G401.6 (cell line): ENCODE measurements around the gene MFSD12.
"Not testable (repeated sequence)": the region's sequence is repeated elsewhere in the genome, so short reads cannot be mapped to it uniquely, and the experiment has no call there.

Experiments used
- FAIRE-seq: peaks from 2 replicates; lab custom pipeline; 2012; peaks lifted over from hg19 to GRCh38; lab: Jason Lieb, UNC

The MFSD12 gene

DNA sequence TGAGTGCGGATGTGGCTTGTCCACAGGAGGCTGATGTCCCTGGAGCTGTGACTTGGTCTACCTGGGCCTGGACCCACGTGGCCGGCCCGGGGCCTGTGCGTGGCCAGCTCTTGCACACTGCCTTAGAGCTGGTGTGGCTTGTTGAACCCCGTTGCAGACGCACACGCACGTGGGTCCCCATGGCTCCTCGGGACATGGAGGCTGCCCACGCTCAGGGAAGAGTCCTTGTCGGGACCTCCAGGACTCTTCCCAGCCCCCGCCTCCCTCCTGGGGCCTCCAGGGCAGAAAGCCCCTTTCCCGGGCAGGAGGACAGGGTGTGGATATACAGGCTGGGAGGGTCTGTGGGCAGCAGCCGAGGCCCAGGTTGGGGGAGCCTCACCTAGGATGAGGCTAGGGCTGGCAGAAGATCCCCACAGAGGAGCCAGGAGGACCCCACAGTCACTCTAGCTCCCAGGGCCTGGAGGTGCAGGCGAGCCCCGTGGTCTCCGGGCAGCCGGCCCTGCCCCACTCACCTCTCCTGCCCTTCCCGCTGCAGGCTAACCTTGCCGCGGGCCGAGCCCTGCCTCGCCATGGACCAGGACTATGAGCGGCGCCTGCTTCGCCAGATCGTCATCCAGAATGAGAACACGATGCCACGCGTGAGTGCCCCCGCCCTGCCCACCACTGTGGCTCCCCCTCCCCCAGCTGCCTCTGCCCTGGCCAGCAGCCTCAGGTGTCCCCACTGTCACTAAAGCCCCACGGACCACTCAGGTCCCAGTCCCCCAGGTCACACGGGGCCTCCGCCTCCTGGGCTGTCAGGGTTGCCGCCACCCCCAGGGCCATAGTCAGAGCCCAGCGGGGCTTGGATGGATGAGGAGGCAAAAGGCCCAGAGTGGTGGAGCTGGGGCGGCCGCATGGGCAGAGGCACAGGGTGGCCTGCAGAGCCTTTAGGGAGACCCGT is 34.7 kb downstream of the MFSD12 start:
- no peak for FAIRE-seq

DNA sequence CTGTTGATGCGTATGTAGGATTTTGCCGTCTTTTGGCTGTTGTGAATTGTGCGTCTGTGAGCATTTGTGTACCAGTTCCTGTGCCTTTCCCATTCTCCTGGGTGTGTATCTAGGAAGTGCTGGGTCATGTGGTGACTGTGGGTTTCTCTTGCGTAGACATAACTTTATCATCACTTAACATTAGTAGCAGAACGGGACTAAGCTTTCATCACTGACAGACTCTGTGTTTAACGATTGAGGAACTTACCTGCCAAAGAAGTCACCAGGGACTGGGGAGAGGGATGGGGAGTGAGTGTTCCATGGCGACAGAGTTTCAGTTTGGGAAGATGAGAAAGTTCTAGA is 36.3 kb downstream of the MFSD12 start:
- no peak for FAIRE-seq

DNA sequence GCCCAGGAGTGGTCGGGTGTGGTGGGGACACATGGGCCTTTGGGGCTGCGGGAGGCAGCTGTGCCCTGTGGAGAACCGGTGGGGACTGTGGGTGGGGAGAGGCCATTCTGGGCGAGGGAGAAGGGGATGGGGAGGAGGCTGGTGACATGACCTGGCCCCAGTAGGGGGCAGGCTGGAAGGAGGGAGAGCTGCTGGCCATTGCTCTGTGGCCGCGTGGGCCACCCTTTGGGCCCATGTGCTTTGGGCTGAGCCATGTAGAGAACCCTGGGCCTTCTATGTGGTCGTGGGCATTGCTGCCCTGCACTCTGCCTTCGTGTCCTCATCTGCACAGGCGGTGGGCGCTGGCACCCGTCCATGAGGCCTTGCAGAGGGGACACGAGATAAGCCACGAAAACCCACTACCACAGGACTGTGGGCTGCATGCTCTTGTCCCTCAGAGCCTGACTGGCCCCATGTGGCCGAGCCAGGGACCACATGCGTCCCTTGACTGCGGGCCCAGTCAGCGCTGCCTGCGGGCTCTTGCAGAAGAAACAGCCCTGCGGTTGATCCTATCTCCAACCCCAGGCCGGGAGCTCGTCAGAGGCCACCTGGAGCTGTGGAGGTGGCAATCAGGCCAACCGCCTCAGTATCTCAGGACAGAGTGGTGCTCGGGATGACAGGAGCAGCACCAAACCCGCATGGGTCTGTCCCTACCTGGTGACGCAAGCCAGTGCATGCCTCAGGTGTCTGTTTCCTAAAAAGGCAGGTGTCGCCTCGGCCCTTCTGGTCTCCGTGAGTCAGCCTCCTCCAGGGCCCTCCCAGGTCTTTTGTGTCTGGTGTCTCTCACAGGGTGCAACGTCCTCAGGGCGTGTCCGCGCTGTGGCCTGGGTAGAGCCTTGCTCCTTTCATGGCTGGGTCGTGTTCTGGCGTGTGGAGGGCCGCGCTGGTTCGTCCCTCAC is 37.0 kb downstream of the MFSD12 start:
- FAIRE-seq: no peak

DNA sequence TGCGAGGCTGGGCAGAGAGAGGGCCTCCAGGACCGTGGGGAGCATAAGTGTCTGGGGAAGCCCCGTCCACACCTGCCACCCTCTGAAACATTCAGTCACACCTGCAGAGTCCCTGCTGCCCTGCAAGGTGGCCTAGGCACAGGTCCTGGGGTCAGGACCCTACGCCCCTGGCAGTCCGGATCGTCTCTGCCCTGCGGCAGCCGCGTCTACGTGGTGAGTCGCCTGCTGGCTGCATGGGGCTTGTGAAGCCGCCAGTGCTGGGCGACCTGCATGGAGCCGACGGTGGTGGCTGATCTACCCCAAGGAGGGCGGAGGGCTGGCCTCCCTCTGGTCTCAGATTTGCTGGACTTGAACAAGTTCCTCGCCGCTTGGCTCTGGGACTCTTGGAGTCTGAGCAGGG is 38.3 kb downstream of the MFSD12 start:
- FAIRE-seq: no peak

DNA sequence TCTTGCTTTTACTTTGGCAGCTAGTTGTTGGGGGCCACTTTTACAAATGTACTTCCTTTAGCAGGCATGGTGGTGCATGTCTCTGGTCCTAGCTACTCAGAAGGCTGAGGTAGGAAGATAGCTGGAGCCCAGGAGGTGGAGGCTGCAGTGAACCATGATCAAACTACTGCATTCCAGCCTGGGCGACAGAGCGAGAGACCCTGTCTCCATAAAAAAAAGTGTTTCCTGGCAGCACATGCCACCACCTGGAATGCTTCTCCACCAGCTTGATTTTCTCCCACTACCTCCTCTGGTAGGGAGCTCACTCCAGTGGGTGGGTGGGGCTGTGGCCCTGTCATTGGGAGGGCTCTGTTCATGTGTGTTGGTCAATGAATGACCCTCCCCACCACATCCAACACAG is 38.7 kb downstream of the MFSD12 start:
- FAIRE-seq: no peak

DNA sequence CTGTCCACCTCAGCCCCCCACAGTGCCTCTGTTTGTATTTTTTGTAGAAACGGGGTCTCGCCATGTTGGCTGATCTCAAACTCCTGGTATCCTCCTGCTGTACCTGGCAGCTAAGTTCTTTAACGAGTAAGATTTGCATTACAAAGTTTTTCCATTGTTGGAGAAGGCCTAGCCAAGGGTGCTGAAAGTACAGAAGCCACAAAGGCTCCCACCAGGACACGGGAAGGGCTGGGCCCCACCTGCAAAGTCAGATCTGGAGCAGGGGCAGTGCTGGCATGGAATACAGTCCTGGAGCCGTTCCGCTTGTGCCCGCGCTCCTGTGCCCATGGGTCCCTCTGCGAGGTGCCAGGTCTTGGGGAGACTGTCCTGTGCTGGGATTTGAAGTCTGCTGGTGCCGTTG is 39.1 kb downstream of the MFSD12 start:
- FAIRE-seq: no peak

DNA sequence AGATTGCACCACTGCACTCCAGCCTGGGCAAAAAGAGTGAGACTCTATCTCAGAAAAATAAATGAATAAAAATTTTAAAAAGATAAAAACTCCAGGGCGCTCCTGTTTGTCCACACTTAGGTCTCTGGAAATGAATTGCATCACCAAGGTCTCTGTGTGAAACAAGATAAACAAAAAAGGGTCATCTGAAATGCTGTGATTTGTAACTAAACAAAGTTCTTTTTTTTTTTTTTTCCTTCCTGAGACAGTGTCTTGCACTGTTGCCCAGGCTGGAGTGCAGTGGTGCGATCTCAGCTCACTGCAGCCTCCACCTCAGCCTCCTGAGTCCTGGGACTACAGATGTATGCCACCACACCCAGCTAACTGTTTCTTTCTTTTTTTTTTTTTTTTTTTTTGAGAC is 39.7 kb downstream of the MFSD12 start:
- FAIRE-seq: no peak

DNA sequence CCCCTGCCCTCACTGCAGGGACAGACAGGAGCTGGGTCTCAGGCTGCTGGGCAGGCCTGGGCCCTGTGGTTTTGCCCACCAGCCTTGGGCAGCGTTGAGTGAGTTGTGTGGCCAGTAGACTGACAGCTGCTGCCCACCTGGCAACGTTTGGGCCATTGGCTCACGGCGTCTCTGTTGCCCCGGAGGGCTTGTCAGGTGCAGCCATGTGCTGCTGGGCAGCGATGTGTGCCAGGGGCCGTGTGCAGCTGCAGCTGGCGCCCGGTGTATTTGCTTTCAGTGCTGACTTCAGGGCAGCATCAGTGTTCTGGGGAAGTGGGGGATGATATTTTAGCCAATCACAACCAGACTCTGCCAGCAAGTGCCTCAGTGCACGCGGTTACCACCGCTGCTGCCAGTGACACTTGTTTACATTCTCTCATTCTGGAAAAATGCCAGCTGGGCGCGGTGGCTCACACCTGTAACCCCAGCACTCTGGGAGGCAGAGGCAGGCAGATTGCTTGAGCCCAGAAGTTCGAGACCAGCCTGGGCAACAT is 40.6 kb downstream of the MFSD12 start:
- no peak for FAIRE-seq

DNA sequence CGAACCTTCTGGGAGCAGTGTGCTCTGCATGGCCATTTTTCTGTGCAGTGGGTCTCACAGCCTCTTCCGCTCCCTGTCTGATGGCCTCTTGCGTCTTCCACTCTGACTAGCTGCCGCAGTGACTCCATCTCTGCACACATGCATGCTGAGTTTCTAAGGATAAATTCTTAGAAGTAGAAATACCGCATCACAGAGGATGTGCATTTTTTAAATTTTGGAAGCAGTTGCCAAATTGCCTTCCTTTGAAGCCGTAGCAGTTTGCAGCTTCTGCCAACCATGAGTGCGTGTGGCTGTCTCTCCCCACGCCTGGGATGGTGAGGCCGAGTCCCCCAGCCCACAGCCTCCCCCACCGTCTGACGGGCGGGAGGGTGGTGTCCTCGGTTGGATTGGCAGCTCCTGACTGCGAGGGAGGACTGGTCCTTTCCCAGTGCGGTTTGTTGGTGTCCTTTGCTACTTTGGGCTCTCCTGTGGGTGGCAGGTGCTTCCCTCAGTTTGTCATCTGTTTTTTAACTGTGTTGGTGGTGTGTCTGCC is 41.4 kb downstream of the MFSD12 start:
- FAIRE-seq: no peak

DNA sequence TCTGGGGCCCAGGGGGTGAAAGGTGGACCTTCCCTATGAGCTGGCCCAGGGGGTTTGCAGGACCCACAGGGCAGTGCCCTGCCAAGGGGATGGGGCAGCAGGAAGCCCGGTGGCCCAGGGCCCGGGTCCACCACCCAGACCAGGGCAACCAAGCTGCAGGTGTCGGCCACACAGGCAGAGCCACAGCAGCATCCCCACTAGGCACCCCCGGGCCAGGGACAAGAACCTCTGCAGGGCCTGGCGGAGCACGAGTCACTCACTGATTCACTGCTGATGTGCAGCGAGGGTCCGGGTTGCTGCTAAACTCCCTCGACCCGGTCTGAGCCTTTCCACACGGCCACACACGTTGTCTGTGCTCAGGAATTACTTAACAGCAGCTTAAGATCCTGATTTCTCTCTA is 42.5 kb downstream of the MFSD12 start:
- FAIRE-seq: no peak

DNA sequence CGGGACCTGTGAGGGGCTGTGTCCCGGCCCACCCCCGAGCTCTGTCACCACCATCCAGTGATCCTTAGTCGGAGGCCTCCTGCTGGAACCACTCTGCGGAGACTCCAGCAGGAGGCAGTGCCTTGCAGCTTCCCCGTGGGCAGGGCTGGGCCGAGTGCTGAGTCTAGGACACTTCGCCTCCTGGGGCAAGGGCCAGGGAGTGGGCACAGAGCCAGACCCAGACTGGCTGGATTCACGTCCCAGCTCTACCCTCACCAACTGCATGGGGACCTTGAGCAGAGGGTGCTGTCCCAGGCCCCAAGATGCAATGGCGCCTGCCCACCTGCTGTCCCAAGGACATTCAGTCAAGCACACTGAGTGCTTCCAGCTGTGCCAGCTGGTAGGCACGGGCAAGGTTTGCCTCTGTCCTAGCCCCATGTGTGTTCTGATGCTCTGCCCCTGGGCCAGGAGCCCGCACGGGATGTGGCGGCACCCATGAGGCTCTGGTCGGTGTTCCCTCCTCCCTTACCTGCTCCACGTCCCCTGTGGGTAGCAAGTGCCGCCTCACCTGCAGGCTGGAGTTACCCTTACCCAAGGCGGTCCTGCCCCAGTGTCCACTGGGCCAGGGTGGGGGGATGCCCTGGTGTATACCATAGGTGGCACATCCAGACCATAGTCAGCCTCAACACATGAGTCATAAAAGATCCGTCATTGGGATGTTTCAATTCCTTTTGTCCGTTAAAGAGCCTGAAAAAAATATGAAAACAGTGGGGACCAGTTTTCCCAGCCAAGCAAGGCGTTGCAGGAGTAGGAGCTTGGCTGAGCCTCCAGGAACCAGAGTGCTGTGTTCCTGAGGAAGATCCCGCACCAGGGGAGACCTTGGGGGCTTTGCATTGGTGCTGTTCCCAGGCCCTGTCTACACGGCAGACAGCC is 43.9 kb downstream of the MFSD12 start:
- FAIRE-seq: no peak

DNA sequence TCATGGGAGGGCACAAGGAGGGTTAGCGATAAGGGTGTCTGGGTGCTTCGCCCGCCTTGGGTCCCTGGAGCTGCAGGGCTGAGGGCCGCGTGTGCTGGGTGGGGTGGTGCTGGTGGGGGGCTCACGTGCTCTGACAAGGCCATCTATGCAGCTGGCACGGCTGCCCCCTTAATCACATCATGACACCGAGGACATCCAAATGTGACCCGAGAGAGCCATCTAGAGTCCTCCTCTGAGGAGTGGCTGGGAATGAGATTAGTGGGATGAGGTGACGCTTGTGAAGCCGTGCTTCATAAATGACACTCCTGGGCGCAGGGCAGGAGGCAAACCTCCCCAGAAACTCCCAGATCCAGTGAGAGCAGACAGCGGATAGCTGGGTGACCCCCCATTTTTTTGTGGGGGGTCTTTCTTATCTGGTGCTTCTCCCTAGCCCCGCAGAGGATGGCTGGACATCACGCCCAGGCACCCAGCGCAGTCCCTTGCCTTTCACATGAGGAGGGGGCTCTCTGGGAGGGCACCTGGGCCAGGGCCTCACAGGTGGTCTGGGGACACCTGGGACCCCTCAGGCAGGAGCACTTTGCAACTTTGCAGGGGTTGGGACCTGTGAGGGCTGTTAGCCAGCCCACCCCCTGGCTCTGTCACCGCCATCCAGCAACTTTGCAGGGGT is 44.7 kb downstream of the MFSD12 start:
- no peak for FAIRE-seq

DNA sequence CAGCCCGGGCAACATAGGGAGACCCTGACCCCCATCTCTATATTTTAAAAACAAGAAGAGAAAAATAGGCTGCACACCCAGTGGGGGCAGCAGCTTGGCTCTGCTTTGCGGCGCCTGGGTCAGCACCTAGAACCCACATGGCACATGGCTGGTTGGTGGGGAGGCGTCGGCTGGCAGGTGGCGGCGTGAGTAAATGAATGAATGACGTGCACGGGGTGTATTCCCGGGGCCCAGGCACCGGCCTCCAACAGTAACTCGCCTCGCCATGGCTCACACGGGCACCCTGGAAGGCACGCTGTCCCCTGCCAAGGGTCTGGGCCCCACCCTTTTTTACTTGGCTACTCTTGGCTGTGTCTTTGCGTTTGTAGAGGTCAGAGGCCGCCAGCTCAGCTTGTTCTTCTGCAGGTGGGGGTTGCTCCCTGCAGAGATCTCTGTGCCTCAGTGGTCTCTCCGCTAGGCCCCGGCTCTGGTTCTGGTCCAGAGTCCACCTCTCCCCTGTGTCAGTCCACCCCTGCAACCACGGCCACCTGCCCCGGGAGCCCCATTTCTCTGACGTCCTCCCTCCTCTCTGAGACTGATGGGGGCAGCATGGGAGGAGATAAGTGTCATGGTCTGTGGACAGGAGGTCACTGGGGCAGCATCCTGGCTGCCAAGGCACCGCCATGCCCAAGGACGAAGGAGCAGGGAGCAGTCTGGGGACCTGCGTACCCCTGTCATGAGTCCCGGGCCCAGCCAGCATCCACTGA is 45.7 kb downstream of the MFSD12 start:
- no peak for FAIRE-seq

DNA sequence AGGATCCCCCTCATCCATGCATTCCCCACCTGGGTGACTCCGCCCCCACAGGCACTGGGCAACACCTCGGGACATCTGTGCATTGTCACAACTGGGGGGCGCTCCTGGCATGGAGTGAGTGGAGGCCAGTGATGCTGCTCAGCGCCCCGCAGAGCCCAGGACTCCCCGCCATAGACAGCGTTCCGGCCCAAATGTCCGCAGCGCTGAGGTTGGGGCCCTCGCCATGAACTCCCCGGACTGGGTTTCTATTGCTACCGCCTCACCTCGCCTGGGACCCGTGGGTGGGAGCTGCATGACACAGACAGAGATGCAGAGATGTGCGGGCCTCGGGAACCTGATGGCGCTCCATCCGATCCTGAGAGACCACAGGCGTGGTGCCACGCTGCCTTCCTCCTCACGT is 46.7 kb downstream of the MFSD12 start:
- no peak for FAIRE-seq

DNA sequence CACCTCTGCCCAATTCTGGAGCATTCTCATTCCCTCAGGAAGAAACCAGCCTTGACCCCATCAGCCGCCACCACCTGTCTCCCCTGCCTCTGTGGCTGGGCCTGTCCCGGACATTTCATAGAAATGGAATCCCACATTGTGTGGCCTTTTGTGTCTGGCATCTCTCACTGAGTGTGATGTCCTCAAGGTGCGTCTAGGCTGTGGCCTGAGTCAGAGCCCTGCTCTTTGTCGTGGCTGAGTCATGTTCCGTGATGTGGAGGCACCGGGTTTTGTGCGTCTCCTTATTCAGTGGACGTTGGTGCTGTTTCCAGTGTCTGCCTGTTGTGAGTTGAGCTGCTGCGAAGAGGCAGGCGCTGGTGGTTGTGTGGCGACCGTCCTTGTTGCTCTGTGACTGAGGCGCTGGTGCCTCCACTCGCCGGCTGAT is 47.8 kb downstream of the MFSD12 start:
- FAIRE-seq: no peak

DNA sequence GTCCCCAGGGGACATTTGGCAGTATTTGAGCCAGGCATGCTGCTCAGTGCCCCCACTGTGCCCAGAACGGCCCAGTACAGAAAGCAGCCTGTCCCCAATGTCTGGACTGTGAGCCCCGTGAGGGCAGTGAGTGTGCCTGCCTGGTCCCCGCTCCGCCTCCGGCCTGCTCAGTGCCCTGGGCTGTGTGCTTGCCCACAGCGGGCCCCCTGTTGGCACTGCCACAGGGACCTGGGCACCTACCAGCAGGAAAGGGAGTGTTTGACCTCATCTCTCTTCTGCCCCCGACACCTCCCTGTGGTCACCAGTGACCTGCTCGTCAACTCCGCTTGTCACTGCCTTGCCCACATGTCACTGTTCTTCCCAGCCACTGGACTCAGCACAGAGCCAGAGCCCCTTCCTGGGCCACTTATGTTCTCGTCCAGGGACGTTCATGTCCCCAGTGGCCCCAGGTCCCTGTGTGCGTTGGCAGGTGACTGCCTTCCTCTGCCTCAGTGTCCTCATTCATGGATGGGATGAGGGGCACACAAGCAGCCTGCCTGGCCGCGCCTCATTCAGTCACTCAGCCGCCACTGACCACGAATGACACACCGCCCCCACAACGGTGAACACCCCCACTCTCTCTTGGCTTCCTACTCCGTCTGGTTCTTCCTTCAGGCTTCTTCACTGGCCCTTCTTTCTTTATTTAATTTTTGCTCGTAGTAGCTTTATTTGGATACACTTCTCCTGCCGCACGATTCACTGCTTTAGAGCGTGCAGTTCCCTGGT is 48.4 kb downstream of the MFSD12 start:
- FAIRE-seq: no peak

DNA sequence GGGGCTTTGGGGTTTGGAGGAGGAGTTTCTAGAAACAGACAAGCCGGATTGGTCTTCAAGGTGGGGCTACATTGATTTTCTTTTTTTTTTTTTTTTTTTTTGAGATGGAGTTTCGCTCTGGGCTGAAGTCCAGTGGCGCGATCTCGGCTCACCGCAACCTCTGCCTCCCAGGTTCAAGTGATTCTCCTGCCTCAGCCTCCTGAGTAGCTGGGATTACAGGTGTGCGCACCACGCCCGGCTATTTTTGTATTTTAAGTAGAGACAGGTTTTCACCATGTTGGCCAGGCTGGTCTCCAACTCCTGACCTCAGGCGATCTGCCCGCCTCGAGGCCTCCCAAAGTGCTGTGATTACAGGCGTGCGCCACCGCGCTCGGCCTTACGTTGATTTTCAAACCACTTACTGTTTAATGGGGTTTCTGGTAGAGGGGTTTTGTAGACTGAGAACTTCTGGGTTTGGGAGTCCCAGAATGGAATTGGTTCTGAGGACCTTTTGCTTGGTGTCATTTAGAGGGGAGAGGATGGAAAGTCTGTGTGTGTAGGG is 49.2 kb downstream of the MFSD12 start:
- FAIRE-seq: not testable (repeated sequence)

DNA sequence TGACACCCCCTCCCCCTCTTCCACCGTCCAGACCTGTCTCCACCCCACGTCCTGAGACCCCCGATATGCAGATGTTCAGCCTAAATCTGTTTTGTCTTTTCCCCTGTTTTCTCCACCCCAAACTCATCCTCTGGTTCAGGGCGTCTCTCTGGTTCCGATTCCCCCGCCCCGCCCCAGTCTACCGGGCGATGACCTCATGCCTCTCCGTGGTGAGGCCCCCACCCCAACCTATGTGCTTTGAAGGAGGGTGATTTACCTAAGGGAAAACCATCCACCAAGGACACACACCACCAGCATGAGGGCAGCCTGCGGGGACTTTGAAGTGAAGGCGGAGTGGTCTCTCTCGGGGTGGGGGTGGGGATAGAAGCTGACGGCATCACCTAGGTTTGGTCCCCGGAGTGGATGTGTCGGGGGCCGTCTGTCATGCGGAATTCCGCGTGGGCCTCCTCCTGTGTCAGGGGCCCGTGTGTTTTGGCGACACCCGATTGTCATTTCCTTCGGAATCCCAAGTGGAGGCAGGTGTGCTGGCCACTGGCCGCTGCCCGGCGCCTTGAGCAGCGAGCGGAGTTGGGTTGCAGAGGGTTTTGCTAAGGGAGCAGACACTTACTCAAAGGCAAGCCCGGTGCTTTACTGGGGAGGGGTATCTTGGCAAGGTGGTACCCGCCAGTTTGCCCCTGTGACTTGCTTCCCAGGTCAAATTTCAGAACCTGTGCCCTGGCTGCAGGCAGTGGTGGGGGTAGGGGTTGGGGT is 49.8 kb downstream of the MFSD12 start:
- no peak for FAIRE-seq
